Tibial nerve (tissue), 4 donors: ENCODE measurements around the gene PRUNE2.

Experiments
- EP300 ChIP-seq, 2 donors: sonication (generic); formaldehyde crosslinking; IDR thresholded peaks; one replicate each; pipeline ENCODE4 v1.6.1; 2017; ENCODE audit warnings: antibody characterized with exemption in 2 of 2, mild to moderate bottlenecking in 1 of 2
- POLR2A ChIP-seq, 2 donors: fragments of 450-650 bp; IDR thresholded peaks; one replicate each; pipeline ENCODE4 v1.6.1; 2017; ENCODE audit warnings: antibody characterized with exemption in 2 of 2, mild to moderate bottlenecking in 2 of 2, moderate library complexity in 2 of 2
- TF ChIP-seq, protein P1 (sequence below), 5 experiments: fragments of 200-600 bp in 3 of 5; fragments of 450-650 bp in 2 of 5; sonication (generic) in 3 of 5; IDR thresholded peaks; one replicate each; pipeline ENCODE4 v1.5.1; 2016 to 2019; ENCODE audit warnings: antibody characterized with exemption in 5 of 5, mild to moderate bottlenecking in 3 of 5, moderate library complexity in 2 of 5

DNA sequence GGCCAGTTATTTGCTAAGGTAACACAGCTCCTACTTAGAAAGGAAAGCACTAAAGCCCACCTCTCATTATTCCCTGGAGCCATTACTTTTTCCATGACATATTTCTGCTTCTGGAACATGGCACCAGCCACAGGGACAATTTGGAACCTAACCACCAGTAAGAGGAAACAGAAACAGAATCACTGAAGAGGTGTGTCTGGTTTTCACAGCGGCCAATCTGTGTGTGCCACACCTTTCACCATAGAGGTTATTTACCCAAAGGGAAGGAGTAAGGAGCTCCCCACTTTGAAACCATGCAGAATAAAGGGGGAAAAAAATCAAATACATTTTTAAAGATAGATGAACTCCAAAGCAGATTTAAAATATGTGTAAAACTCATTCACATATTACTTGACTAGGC, 21.1 kb downstream of the PRUNE2 start:
- TF ChIP-seq, protein P1, sequence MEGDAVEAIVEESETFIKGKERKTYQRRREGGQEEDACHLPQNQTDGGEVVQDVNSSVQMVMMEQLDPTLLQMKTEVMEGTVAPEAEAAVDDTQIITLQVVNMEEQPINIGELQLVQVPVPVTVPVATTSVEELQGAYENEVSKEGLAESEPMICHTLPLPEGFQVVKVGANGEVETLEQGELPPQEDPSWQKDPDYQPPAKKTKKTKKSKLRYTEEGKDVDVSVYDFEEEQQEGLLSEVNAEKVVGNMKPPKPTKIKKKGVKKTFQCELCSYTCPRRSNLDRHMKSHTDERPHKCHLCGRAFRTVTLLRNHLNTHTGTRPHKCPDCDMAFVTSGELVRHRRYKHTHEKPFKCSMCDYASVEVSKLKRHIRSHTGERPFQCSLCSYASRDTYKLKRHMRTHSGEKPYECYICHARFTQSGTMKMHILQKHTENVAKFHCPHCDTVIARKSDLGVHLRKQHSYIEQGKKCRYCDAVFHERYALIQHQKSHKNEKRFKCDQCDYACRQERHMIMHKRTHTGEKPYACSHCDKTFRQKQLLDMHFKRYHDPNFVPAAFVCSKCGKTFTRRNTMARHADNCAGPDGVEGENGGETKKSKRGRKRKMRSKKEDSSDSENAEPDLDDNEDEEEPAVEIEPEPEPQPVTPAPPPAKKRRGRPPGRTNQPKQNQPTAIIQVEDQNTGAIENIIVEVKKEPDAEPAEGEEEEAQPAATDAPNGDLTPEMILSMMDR (IDR thresholded peaks at IDR 0.05), result no peak
- TF ChIP-seq POLR2A (IDR thresholded peaks at IDR 0.05) (no peak), EP300 (IDR thresholded peaks at IDR 0.05) (no peak)
